22Rv1 (cell line): ENCODE results near the gene CCT7.

Source experiments
- H3K27ac ChIP-seq: fragments of 450-650 bp; 2 replicates; pipeline ENCODE4 v1.5.1; 2017
- ZFX ChIP-seq: fragments of 450-650 bp; IDR thresholded peaks from 2 replicates; pipeline ENCODE4 v1.6.1; 2017; ENCODE audit warnings: antibody characterized with exemption, borderline replicate concordance
- TF ChIP-seq, protein P1 (sequence below): fragments of 450-650 bp; IDR thresholded peaks from 2 replicates; pipeline ENCODE4 v1.5.1; 2017; ENCODE audit warnings: mild to moderate bottlenecking

CCT7 gene

DNA sequence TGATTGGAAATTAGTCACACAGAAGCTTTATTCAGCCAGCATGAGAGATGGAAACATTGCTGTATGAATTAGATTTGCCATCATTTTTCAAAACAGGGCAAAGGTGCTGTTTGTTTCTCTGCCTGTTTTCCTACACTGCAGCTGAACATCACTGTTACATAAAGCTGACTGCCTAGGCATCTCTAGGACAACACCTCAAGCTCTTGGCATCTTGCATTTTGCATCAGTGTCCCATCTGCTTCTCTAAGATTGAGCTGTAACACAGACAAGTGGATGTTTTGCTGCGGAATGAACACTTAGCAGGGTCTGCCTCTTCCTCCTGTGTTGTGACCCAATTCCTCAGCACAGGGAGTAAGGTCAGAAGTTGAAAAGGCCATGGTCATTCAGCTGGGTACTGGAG lies 4.9 kb downstream of the CCT7 start:
- TF ChIP-seq ZFX = no peak
- TF ChIP-seq, protein P1, sequence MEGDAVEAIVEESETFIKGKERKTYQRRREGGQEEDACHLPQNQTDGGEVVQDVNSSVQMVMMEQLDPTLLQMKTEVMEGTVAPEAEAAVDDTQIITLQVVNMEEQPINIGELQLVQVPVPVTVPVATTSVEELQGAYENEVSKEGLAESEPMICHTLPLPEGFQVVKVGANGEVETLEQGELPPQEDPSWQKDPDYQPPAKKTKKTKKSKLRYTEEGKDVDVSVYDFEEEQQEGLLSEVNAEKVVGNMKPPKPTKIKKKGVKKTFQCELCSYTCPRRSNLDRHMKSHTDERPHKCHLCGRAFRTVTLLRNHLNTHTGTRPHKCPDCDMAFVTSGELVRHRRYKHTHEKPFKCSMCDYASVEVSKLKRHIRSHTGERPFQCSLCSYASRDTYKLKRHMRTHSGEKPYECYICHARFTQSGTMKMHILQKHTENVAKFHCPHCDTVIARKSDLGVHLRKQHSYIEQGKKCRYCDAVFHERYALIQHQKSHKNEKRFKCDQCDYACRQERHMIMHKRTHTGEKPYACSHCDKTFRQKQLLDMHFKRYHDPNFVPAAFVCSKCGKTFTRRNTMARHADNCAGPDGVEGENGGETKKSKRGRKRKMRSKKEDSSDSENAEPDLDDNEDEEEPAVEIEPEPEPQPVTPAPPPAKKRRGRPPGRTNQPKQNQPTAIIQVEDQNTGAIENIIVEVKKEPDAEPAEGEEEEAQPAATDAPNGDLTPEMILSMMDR = no peak
- no peak overlapping the region for H3K27ac ChIP-seq

DNA sequence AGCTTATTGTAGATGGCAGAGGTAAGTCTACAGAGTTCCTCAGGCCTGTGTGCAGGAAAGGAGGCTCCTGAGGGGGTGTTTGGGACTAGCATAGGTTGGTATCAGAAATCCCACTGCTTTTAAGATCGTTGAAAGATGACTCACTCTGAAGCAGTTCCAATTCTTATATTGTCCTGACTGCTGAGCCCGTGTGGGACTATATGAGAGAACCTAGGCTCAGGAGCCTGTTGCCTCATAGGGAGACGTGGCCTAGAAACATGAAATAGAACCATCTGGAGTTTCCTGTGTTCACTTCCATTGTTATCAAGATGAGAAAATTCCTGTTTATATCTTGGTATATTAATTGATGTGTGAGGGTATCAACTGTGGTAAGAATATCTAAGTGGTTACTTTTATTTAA lies 5.7 kb downstream of the CCT7 start:
- H3K27ac ChIP-seq = no peak overlapping the region
- no peak for TF ChIP-seq ZFX
- TF ChIP-seq, protein P1 = no peak

DNA sequence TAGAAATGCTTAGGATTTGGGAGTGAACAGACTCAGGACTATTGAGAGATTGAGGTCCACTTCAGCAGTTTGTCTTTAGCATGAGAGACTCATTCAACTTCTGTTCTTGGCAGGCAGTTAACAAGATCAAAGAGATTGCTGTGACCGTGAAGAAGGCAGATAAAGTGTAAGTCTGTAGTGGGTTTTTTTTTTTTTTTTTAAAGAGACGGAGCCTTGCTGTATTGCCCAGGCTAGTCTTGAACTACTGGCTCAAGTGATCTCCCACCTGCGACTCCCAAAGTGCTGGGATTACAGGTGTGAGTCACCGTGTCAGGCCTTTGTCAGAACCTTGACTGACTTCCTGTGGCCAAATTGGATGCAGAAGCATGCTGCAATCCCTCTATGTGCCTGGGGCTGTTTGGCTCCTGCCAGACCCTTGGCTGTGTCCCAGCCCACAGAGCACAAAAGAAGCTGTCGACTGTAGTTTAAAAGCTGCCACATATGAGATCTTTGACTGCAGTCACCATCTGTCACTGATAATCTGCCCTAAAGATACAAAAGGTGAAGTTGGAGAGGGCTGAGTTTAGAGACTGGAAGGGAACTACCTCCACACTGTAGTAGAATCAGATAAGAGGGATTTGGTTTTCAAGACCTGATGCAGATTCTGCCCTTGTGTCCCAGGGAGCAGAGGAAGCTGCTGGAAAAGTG lies 9.9 kb downstream of the CCT7 start:
- peak overlapping the region; percentile 34 for H3K27ac ChIP-seq
- no peak for TF ChIP-seq ZFX
- TF ChIP-seq, protein P1 = no peak

DNA sequence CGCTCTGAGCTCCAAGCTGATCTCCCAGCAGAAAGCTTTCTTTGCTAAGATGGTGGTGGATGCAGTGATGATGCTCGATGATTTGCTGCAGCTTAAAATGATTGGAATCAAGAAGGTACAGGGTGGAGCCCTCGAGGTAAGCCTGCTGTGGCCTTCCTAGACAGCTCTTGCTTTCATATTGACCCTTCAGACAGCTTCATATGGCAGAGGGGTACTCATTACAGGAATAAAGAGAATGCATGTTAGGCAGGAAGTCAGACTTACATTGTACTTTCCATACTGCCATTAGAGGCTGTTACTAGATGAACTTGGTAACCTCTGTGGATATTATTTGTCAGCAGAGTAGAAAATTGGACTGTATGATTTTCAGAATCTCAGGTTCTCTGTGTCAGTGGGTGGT lies 10.5 kb downstream of the CCT7 start:
- H3K27ac ChIP-seq = peak overlapping the region; percentile 34; the same call in 1 of the 2 replicates
- TF ChIP-seq, protein P1 = no peak
- no peak for TF ChIP-seq ZFX

DNA sequence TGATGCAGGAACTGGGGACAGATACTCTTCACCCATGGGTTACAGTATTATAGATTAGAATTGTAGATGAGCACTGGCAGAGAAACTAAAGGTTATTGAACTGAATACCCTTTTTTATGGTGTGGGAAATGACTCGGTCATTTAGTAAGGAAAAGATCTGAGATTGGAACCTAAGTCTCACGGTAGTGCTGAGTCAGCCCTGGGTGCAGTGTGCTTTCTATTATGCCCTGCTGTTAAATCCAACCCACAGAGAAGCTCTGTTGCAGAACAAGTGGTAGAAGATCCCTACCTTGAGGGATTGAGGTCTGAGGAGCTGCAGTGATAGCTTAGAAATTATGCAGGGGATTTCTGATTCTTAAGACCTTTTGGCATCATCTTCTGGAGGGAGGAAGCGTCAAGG lies 12.7 kb downstream of the CCT7 start:
- no peak overlapping the region for H3K27ac ChIP-seq
- TF ChIP-seq, protein P1 = no peak
- no peak for TF ChIP-seq ZFX

DNA sequence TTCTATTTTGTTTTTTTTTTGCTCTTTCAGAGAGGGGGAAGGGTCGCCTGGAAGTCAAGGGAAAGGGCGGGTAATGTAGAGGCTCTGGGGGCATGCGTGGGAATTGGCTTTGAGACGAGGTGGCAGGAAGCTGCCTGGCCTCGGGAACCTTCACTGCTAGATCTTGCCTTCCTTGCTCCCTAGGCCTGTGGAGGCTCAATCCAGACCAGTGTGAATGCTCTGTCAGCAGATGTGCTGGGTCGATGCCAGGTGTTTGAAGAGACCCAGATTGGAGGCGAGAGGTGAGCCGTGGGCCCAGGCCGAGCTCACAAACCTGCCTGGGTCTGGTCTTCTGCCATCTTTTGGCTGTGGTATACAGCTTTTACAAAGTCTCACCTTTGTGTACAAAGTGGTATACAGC lies 15.5 kb downstream of the CCT7 start:
- H3K27ac ChIP-seq = no peak overlapping the region
- no peak for TF ChIP-seq ZFX
- TF ChIP-seq, protein P1 = no peak
